ENCODE results near the gene DNASE1L1.

DNASE1L1 gene

GRCh38 chrX:154370300-154371016 lies 38.6 kb downstream of the DNASE1L1 start:
- peak in 8 of 56 donors; percentile 10 to 40 (median 23) for DNase-seq

GRCh38 chrX:154369449-154370299 lies 39.4 kb downstream of the DNASE1L1 start:
- DNase-seq, result peak in 39 of 56 donors; percentile 3 to 62 (median 32)

GRCh38 chrX:154368630-154369448 lies 40.2 kb downstream of the DNASE1L1 start:
- DNase-seq, result peak in 5 of 56 donors; percentile 3 to 59 (median 13)

GRCh38 chrX:154367474-154368308 lies 41.4 kb downstream of the DNASE1L1 start:
- DNase-seq, result no peak

- DNase-seq, result peak in 34 of 56 donors; percentile 1 to 66 (median 31)
Observed at GRCh38 chrX:154366666-154367055, 42.4 kb downstream of the DNASE1L1 start.

- DNase-seq, result no peak
Observed at GRCh38 chrX:154365997-154366665, 42.9 kb downstream of the DNASE1L1 start.

GRCh38 chrX:154365052-154365600 lies 43.9 kb downstream of the DNASE1L1 start:
- no peak for DNase-seq

- no peak for DNase-seq
Observed at GRCh38 chrX:154363706-154364439, 45.2 kb downstream of the DNASE1L1 start.

- no peak for DNase-seq
Observed at GRCh38 chrX:154362085-154362742, 46.8 kb downstream of the DNASE1L1 start.

GRCh38 chrX:154360155-154360713 lies 48.8 kb downstream of the DNASE1L1 start:
- DNase-seq, result no peak

- DNase-seq, result no peak
Observed at GRCh38 chrX:154359362-154360154, 49.5 kb downstream of the DNASE1L1 start.

- DNase-seq, result no peak
Observed at GRCh38 chrX:154358829-154359228, 50.2 kb downstream of the DNASE1L1 start.

- no peak for DNase-seq
Observed at GRCh38 chrX:154358011-154358410, 51.0 kb downstream of the DNASE1L1 start.

- DNase-seq, result no peak
Observed at GRCh38 chrX:154357205-154357604, 51.8 kb downstream of the DNASE1L1 start.

GRCh38 chrX:154356596-154356995 lies 52.5 kb downstream of the DNASE1L1 start:
- no peak for DNase-seq

- DNase-seq, result peak in 2 of 56 donors; percentile 14 to 39
Observed at GRCh38 chrX:154355776-154356140, 53.3 kb downstream of the DNASE1L1 start.

- DNase-seq, result no peak
Observed at GRCh38 chrX:154355094-154355775, 53.8 kb downstream of the DNASE1L1 start.

Data from nucleus accumbens (tissue), 56 donors.